DND-41 (cell line): ENCODE data around the gene RBM6.

ENCODE experiments used
- EZH2 ChIP-seq: IDR thresholded peaks from 3 replicates; pipeline ENCODE4 v1.6.1; 2012; ENCODE audit warnings: borderline replicate concordance, low read depth, mild to moderate bottlenecking, moderate library complexity, low read length, inconsistent platforms; ENCODE audit not compliant: severe bottlenecking
- TF ChIP-seq, protein P1 (sequence below): IDR thresholded peaks from 2 replicates; pipeline ENCODE4 v1.5.1; 2012; ENCODE audit warnings: borderline replicate concordance, low read length, moderate library complexity, mild to moderate bottlenecking; ENCODE audit not compliant: poor library complexity, severe bottlenecking; ENCODE audit errors: extremely low read depth

DNA sequence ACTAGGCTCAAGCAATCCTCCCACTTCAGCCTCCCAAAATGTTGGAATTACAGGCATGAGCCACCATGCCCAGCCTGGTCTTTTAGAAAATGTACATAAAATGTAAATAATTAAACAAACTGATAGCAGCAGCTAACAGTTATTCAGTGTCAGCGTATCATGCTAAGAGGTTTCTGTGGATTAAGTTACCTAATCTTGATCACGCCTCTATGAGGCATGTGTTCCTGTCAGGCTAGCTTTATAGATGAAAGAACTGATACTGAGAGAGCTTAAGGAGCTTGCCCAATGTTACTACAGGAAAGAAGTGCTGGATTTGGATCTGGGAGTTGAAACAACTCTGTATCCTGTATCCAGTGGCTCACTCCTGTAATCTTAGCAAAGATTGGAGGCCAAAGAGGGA is 25.0 kb upstream of the RBM6 start:
- TF ChIP-seq, protein P1, sequence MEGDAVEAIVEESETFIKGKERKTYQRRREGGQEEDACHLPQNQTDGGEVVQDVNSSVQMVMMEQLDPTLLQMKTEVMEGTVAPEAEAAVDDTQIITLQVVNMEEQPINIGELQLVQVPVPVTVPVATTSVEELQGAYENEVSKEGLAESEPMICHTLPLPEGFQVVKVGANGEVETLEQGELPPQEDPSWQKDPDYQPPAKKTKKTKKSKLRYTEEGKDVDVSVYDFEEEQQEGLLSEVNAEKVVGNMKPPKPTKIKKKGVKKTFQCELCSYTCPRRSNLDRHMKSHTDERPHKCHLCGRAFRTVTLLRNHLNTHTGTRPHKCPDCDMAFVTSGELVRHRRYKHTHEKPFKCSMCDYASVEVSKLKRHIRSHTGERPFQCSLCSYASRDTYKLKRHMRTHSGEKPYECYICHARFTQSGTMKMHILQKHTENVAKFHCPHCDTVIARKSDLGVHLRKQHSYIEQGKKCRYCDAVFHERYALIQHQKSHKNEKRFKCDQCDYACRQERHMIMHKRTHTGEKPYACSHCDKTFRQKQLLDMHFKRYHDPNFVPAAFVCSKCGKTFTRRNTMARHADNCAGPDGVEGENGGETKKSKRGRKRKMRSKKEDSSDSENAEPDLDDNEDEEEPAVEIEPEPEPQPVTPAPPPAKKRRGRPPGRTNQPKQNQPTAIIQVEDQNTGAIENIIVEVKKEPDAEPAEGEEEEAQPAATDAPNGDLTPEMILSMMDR = no peak
- no peak for TF ChIP-seq EZH2
